Neuron (in vitro differentiated cells): Measurements from ENCODE around the gene COBLL1.

Source experiments
- H2AFZ ChIP-seq: one replicate; pipeline ENCODE4 v1.6.1; 2013; ENCODE audit warnings: low read depth, mild to moderate bottlenecking, inconsistent platforms, low read length, moderate library complexity
- H3K27me3 ChIP-seq: one replicate; pipeline ENCODE4 v1.6.1; 2013; ENCODE audit warnings: low read length; ENCODE audit not compliant: insufficient read depth
- H3K36me3 ChIP-seq: one replicate; pipeline ENCODE4 v1.6.1; 2013; ENCODE audit warnings: low read length; ENCODE audit not compliant: insufficient read depth
- H3K4me1 ChIP-seq: one replicate; pipeline ENCODE4 v1.6.1; 2013; ENCODE audit warnings: low read length; ENCODE audit not compliant: insufficient read depth
- H3K4me3 ChIP-seq: 2 replicates; pipeline ENCODE4 v1.5.1; 2013; ENCODE audit warnings: mild to moderate bottlenecking, low read length, moderate library complexity
- H3K9me3 ChIP-seq: one replicate; pipeline ENCODE4 v1.6.1; 2013; ENCODE audit warnings: low read length

COBLL1 gene

DNA sequence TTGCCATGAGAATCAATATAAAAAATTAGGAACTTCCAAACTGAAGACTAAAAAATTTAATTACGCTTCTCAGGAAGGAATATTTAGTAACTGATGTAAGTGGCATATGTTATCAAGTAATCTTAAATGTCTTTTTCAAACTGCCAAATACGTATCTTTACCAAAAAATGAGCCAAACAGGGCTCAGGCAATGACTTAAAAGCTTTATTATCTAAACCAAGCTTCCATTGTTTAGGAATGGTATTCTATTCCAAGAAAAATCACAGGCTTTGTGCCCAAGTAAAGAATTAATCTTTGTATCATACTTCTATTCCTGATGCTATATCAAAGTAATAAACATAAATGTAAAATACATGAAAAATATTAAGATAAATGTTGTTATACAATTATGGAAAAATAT lies 148.7 kb downstream of the COBLL1 start:
- H3K4me3 ChIP-seq: no peak overlapping the region
- H3K27me3 ChIP-seq: no peaks in the 10 kb centered on the region
- H3K36me3 ChIP-seq: no peaks in the 10 kb centered on the region
- H2AFZ ChIP-seq: no peak overlapping the region
- no peaks in the 10 kb centered on the region for H3K4me1 ChIP-seq
- no peaks in the 10 kb centered on the region for H3K9me3 ChIP-seq

DNA sequence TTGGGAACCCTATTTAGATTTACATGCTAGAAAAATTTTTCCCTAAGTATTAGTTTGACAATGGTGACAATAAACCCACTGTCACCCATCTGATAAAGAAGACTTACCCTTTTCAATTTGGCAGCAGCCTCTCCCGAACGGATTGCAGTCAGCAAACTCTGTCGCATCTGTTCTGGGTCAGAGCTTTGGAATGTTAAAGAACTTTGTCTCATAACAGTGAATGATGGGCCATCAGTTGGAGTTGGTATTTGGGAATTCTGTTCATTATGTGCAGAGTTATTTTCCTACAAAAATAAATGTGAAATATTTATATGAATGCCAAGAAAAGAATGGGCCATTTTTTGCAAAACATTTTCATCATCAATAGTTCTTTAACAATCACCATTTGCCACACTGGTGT lies 149.5 kb downstream of the COBLL1 start:
- no peaks in the 10 kb centered on the region for H3K9me3 ChIP-seq
- no peaks in the 10 kb centered on the region for H3K4me1 ChIP-seq
- no peak overlapping the region for H3K4me3 ChIP-seq
- no peak overlapping the region for H2AFZ ChIP-seq
- H3K27me3 ChIP-seq: no peaks in the 10 kb centered on the region
- H3K36me3 ChIP-seq: no peaks in the 10 kb centered on the region

DNA sequence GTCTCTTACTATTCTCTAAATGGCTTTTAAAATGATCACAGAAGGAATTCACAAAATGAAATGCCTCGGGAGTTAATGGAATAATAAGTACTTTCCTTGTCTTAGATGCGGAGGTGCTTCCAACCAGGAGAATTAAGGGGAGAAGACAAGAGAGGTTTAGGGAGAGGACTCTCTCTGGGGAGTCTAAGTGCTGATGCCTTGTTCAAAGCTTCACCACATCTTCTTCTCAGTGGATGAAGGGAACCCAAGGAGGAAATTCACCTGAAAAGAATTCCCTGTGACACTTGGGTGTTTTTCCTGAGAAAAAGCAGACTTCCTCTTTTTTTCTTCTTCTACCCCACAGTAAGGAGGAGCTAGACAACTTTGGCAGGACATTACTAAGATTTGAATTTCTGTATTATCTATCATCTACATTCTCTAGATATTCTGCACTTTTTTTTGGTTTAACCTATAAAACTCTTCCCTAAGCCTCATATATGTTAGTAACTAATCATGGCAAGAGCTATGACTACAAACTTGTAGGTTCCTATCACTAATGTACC lies 150.2 kb downstream of the COBLL1 start:
- Histone ChIP-seq H3K4me1 (no peaks in the 10 kb centered on the region), H3K27me3 (no peaks in the 10 kb centered on the region), H3K9me3 (no peaks in the 10 kb centered on the region), H2AFZ (no peak overlapping the region), H3K4me3 (no peak overlapping the region), H3K36me3 (no peaks in the 10 kb centered on the region)

DNA sequence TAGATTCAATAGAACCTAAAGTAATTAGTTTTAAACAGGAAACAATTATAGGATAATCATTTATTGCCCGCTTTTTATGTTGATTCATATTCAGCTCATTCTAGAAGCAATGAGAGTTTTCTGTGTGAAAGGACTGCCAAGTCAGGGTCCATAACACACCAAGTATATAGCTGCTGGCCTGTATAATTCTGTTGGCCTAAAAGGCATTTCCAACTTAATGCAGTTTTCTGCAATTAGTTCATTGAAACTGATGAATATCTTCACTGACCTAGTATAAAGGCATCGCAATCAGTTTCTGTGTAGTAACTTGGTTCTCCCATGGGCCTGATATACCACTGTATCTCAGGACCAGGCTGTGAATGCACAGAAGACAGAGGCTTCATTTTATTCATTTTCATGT lies 151.3 kb downstream of the COBLL1 start:
- Histone ChIP-seq H3K9me3 (no peaks in the 10 kb centered on the region), H3K4me3 (no peak overlapping the region), H3K36me3 (no peaks in the 10 kb centered on the region), H3K27me3 (no peaks in the 10 kb centered on the region), H2AFZ (no peak overlapping the region), H3K4me1 (no peaks in the 10 kb centered on the region)

DNA sequence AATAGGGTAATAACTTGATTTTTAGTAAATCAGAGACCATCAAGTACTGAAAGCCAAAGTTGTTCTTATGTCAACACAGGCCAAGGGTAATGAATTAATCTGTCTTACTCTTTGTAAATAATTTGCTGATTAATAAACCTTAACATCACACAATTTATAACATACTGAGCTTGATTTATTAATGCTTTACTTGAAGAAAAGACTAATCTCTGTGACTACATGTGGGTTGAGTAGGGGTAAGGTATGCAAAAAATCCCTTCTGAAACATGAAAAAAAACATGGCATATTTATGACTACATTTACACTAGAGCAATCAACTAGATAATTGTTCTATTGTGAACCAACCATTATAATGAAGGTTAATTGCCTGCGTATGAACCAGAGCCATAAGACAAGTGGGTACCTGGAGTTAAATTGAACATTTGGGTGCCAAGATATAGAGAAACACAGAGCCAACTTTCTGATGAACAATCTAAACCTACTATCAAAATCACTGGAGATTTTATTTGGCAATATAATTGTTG lies 152.7 kb downstream of the COBLL1 start:
- H3K4me3 ChIP-seq: no peak overlapping the region
- H3K4me1 ChIP-seq: no peaks in the 10 kb centered on the region
- H3K36me3 ChIP-seq: no peaks in the 10 kb centered on the region
- H3K9me3 ChIP-seq: no peaks in the 10 kb centered on the region
- H2AFZ ChIP-seq: no peak overlapping the region
- no peaks in the 10 kb centered on the region for H3K27me3 ChIP-seq

DNA sequence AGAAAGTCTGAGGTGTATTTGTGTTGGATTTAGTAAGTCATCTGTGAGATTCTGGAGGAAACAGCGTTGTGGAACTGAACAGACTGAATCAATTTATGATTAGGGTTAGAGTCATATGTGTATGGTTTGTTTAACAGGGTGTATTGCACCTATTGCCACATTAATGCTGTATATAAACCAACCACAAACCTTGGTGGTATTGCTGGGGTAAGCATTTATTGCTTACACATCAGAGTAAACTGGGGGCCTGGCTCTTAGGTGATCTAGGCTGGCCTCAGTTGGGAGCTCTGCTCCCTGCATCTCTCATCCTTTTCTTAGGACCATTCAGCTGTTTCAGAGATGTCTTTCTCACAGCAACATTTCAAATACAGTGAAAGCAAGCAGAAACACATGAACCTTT lies 160.6 kb downstream of the COBLL1 start:
- Histone ChIP-seq H3K27me3 (no peaks in the 10 kb centered on the region), H3K4me3 (no peak overlapping the region), H3K36me3 (no peaks in the 10 kb centered on the region), H3K4me1 (no peaks in the 10 kb centered on the region), H2AFZ (no peak overlapping the region), H3K9me3 (no peaks in the 10 kb centered on the region)

DNA sequence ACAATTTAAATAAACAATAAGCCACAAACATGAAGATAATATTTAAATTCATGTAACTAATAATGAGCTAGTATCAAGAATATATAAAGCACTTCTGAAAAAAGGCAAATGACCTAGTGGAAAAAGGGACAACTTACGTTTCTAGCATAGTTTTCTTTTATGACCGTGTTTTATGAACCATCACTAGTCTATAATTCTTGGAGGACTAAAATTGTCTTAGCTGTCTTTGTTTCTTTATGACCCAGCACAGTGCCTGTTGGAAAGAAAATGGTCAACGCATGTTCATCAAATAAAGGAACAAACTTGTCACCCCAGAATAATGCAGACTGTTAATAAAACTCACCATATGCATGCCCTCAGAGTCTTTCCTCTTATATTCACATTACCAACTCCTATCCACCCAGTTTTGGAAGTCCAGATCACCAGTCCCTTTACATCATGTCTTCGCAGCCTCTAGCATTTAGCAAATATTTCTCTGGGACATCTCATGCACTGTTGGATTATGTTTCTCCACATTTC lies 162.9 kb downstream of the COBLL1 start:
- Histone ChIP-seq H3K27me3 (no peaks in the 10 kb centered on the region), H3K36me3 (no peaks in the 10 kb centered on the region), H3K4me1 (no peaks in the 10 kb centered on the region), H3K9me3 (no peaks in the 10 kb centered on the region), H3K4me3 (no peak overlapping the region), H2AFZ (no peak overlapping the region)

DNA sequence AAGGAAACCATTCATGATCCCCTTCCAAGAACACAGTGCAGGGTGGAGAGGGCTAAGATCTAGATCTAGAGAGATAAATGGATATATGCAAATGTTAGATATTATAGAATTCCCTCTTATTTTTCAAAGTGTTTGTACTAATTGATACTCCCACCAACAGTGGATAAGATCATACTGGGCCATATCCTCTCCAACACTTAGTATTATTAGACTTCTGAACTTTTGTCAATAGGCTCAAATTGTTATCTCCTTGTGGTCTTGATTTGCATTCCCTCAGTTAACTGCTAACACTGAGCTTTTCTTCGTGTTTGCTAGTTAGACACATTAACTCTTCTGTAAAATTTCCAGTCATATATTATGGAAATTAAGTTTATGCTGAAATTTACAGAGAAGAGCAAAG lies 163.9 kb downstream of the COBLL1 start:
- no peak overlapping the region for H2AFZ ChIP-seq
- no peak overlapping the region for H3K4me3 ChIP-seq
- H3K36me3 ChIP-seq: no peaks in the 10 kb centered on the region
- H3K9me3 ChIP-seq: no peaks in the 10 kb centered on the region
- no peaks in the 10 kb centered on the region for H3K4me1 ChIP-seq
- H3K27me3 ChIP-seq: no peaks in the 10 kb centered on the region

DNA sequence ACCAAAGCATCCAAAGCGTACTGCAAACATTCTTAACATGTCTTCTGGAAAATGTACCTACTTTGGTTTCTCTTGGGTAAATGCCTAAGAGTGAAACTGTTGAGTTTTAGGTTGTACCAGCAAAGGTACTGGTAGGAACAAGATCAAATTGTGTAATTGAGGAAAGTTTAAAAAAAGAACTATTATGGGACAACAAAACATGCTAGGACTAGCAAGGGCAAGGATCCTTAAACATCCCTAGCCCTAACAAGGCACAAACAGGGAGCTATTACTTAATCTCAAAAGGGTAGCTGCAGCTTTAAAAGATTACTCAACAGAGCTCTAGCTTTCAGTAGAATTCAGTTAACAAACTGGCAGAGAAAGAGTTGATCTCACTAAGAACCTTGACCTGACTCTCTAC lies 164.4 kb downstream of the COBLL1 start:
- no peaks in the 10 kb centered on the region for H3K9me3 ChIP-seq
- no peaks in the 10 kb centered on the region for H3K4me1 ChIP-seq
- no peak overlapping the region for H2AFZ ChIP-seq
- no peaks in the 10 kb centered on the region for H3K27me3 ChIP-seq
- H3K36me3 ChIP-seq: no peaks in the 10 kb centered on the region
- H3K4me3 ChIP-seq: no peak overlapping the region

DNA sequence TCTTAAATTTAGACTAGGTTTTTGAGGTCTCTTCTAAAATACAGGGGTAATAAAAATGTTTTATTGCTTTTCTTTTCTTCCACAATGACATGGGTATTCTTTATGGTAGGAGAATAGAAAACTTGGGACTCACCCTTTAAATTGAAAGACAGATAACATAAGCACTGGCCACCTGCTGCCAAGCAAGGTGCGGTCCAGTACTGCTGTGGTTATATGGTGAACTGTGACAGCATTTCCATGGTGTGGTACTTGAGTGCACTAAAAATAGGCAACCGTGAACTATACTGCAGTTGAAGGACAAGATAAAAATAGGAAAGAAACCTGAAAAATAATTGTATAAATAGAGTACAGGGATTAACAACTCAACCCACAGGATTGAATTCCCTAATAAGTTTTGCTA lies 165.9 kb downstream of the COBLL1 start:
- no peak overlapping the region for H3K4me3 ChIP-seq
- H3K4me1 ChIP-seq: no peaks in the 10 kb centered on the region
- no peaks in the 10 kb centered on the region for H3K36me3 ChIP-seq
- no peaks in the 10 kb centered on the region for H3K27me3 ChIP-seq
- no peaks in the 10 kb centered on the region for H3K9me3 ChIP-seq
- no peak overlapping the region for H2AFZ ChIP-seq

DNA sequence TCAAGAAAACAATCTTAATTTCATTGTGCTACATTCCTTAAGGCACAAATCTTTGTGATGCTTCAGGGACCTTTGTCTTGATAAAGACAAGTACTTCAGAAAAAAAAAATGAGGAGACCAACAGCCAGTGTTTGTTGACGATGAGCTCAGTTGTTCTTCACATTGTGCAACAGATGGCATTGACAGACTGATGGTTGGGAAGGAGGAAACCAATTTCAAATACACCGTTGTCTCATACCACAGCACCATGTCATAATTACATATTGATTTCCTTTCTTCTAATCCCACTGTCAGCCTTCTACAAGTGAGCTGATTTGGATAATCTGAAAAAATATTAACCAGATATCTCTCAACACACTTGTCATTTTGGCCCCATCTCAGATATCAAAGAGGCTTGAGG lies 166.6 kb downstream of the COBLL1 start:
- no peaks in the 10 kb centered on the region for H3K4me1 ChIP-seq
- no peak overlapping the region for H3K4me3 ChIP-seq
- no peaks in the 10 kb centered on the region for H3K36me3 ChIP-seq
- H3K9me3 ChIP-seq: no peaks in the 10 kb centered on the region
- no peak overlapping the region for H2AFZ ChIP-seq
- H3K27me3 ChIP-seq: no peaks in the 10 kb centered on the region

DNA sequence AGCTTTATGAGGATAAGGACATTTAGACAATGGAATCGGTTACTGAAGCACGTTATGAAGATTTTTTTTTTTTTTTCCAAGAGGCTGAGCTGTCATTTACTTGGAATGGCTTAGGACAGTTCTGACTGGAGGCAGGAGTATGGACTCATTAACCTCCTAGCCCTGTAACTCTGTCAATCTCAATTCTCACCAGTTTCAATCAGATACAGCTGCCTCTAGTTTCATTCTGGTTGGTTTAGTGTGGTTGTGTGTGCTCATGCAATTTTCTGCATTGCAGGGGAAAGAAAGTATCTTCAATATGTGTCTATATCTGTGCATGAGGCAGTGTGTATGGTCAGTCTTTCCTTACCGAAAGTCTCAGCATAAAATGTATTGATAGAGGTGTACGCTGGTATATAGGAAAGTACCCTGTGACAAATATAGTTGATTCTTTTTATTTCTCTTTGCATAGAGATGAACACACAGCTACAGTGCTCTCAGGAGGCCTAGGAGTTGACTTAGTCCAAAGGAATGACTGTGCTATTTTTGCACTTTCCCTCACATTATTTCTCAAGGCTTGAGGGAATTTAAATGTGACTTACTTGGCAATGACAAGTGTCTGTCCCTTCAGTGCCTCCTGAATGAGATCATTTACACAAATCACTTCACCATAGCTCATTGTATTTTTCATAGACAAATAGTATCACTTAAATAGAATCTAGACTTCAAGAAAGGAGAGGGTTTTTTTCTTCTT lies 169.8 kb downstream of the COBLL1 start:
- Histone ChIP-seq H3K36me3 (no peaks in the 10 kb centered on the region), H3K4me1 (no peaks in the 10 kb centered on the region), H3K9me3 (no peaks in the 10 kb centered on the region), H3K27me3 (no peaks in the 10 kb centered on the region), H2AFZ (no peak overlapping the region), H3K4me3 (no peak overlapping the region)

DNA sequence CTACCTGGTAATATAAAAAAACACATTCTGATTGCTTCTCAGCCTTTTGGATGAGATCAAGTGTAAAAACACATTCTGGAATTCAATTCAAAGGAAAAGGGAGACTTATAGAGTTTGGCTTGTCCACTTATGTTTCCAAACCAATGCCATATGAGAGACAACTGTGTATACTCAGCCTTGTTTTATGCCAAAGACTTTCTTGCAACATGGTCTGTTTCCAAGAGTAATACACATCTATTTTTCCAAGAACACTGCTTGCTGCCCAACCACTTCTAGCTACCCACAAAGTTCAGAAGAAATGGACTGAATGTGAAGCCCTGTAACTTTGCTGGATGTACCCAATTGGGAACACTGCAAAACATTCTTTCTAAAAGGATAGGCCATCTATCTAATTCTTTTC lies 172.3 kb downstream of the COBLL1 start:
- H2AFZ ChIP-seq: no peak overlapping the region
- no peak overlapping the region for H3K4me3 ChIP-seq
- no peaks in the 10 kb centered on the region for H3K4me1 ChIP-seq
- H3K36me3 ChIP-seq: no peaks in the 10 kb centered on the region
- H3K27me3 ChIP-seq: no peaks in the 10 kb centered on the region
- H3K9me3 ChIP-seq: no peaks in the 10 kb centered on the region

DNA sequence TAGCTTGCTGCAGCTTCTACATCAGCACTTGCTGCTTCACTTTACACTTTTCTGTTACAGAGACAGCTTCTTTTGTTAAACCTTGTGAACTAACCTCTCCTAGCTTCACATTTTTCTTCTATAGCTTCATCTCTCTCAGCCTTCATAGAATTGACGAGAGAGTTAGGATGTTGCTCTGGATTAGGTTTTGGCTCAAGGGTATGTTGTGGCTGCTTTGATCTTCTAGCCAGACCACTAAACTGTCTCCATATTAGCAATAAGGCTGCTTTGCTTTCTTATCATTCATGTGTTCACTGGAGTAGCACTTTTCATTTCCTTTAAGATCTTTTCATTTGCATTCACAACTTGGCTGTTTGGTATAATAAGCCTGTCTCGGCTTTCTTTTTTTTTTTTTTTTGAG lies 174.1 kb downstream of the COBLL1 start:
- no peaks in the 10 kb centered on the region for H3K27me3 ChIP-seq

More for the DNA sequence above, 174.1 kb downstream of the COBLL1 start:
- Histone ChIP-seq H3K4me1 (no peaks in the 10 kb centered on the region), H3K36me3 (no peaks in the 10 kb centered on the region), H2AFZ (no peak overlapping the region), H3K9me3 (no peaks in the 10 kb centered on the region), H3K4me3 (no peak overlapping the region)
